Nephron progenitor cell (in vitro differentiated cells): ENCODE results near the gene CT55.

Source experiments
- DNase-seq: peaks from one replicate; pipeline ENCODE4 v3.0.0; 2021
- H3K27ac Mint-ChIP-seq: 2 replicates; pipeline ENCODE4 v1.8.0; 2021; ENCODE audit warnings: mild to moderate bottlenecking, moderate library complexity, mixed read lengths
- H3K27me3 Mint-ChIP-seq: 2 replicates; pipeline ENCODE4 v1.8.0; 2021; ENCODE audit warnings: mild to moderate bottlenecking, low read depth, mixed read lengths; ENCODE audit not compliant: poor library complexity
- H3K36me3 Mint-ChIP-seq: 2 replicates; pipeline ENCODE4 v1.8.0; 2021; ENCODE audit warnings: low read depth, mixed read lengths
- H3K4me1 Mint-ChIP-seq: 2 replicates; pipeline ENCODE4 v1.8.0; 2021; ENCODE audit warnings: mixed read lengths
- H3K4me3 Mint-ChIP-seq: 2 replicates; pipeline ENCODE4 v1.8.0; 2021; ENCODE audit warnings: mild to moderate bottlenecking, moderate library complexity, mixed read lengths
- H3K9me3 Mint-ChIP-seq: 2 replicates; pipeline ENCODE4 v1.8.0; 2021; ENCODE audit warnings: mild to moderate bottlenecking, moderate library complexity, mixed read lengths
- TF ChIP-seq, protein P1 (sequence below): fragments of 200-600 bp; sonication (generic); IDR thresholded peaks from 2 replicates; pipeline ENCODE4 v1.5.0; 2021; ENCODE audit warnings: antibody characterized with exemption

Gene CT55

DNA sequence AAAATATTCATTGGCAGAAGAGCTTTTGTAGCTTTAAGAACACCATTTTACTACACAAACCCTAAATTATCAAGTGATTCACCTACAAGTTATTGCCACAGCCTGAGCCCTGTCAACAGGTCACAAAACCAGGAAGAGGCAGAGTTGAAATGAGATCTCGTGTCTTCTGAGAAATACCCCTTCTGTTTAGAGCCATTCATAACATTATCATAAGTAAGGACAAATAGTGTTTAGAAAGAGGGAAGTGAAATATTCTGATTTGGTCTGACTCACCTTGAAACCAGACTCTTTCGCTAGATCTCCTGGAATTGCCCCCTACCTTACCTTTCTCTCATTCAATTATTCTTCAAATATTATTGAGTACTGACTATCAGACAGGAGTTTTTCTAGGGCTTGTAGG is 56.8 kb downstream of the CT55 start:
- Mint-ChIP-seq H3K4me3 (no peak overlapping the region), H3K27me3 (peaks cover 6% of the 10 kb centered on the region), H3K27ac (no peak overlapping the region), H3K4me1 (no peaks in the 10 kb centered on the region), H3K36me3 (no peaks in the 10 kb centered on the region), H3K9me3 (peaks cover 25% of the 10 kb centered on the region)
- TF ChIP-seq, protein P1, sequence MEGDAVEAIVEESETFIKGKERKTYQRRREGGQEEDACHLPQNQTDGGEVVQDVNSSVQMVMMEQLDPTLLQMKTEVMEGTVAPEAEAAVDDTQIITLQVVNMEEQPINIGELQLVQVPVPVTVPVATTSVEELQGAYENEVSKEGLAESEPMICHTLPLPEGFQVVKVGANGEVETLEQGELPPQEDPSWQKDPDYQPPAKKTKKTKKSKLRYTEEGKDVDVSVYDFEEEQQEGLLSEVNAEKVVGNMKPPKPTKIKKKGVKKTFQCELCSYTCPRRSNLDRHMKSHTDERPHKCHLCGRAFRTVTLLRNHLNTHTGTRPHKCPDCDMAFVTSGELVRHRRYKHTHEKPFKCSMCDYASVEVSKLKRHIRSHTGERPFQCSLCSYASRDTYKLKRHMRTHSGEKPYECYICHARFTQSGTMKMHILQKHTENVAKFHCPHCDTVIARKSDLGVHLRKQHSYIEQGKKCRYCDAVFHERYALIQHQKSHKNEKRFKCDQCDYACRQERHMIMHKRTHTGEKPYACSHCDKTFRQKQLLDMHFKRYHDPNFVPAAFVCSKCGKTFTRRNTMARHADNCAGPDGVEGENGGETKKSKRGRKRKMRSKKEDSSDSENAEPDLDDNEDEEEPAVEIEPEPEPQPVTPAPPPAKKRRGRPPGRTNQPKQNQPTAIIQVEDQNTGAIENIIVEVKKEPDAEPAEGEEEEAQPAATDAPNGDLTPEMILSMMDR, result no peak
- DNase-seq, result no peak

DNA sequence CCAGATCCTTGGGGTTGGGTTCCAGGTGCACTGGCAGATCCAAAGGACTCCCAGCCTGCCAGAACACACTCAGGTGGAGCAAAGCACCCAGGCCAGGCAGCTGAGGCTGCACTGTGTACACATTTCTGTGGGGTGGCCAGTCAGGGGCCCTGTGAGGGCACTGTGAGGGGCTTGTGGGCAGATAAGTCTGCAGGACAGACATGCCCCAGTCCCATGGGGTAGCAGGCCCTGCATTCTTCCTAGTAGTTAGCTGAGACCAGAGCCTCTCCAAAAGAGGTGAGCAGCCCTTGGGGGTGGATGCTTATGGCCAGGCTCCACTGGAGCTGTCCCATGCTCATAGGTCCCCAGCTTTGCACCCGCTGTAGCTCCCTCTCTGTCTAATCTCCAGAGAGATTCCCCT is 58.5 kb downstream of the CT55 start:
- Mint-ChIP-seq H3K4me1 (no peaks in the 10 kb centered on the region), H3K9me3 (peaks cover 39% of the 10 kb centered on the region), H3K27me3 (peaks cover 12% of the 10 kb centered on the region), H3K4me3 (no peak overlapping the region), H3K36me3 (no peaks in the 10 kb centered on the region), H3K27ac (no peak overlapping the region)
- no peak for DNase-seq
- TF ChIP-seq, protein P1, result no peak

DNA sequence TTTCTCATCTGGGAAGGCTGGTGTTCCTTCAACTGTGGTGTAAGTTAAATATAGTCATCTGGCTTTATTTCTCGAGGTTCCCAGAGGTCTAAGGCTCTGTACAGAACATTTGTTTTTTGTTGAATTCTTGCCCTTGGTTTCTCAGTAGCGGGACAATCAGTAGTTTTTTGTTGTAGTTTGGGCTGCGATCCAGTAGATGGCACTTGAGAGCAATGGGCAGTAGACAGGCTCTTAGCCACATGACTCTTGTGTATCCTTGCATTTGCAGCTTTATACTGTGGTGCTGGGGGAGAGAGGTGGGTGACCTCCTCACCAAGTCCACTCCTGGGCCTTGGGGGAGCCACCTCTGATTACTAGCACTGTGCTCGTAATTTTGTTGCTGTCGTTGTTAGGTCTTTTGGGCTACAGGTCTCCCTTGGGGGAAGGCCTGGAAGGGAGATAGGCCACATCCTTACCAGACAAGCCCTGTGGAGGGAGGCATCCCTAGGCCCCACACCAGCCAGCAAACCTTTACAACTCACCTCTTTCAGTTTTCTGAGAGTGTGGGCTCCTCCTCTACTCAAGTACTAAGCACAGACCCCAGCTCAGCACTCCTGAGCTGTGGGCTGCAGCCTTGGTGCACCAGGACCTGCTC is 59.0 kb downstream of the CT55 start:
- peaks cover 41% of the 10 kb centered on the region for H3K9me3 Mint-ChIP-seq
- DNase-seq, result peak; percentile 25
- no peaks in the 10 kb centered on the region for H3K4me1 Mint-ChIP-seq
- no peak overlapping the region for H3K27ac Mint-ChIP-seq
- peaks cover 12% of the 10 kb centered on the region for H3K27me3 Mint-ChIP-seq
- no peaks in the 10 kb centered on the region for H3K36me3 Mint-ChIP-seq
- TF ChIP-seq, protein P1, result peak; percentile 51
- H3K4me3 Mint-ChIP-seq, result no peak overlapping the region

DNA sequence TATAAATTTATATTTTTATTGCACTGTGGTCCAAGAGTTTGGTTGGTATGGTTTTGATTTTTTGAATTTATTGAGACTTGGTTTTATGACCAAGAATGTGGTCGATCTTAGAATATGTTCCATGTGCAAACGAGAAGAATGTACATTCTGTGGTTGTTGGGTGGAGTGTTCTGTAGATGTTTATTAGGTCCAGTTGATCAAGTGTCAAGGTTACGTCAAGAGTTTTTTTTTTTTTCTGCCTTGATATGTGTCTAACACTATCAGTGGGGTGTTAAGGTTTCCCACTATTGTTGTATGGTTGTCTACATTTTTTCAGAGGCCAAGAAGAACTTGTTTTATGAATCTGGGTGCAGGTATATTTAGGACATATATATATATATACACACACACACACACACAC is 61.6 kb downstream of the CT55 start:
- Mint-ChIP-seq H3K4me3 (no peak overlapping the region), H3K9me3 (peaks cover 57% of the 10 kb centered on the region)

More for the DNA sequence above, 61.6 kb downstream of the CT55 start:
- DNase-seq, result no peak
- Mint-ChIP-seq H3K27me3 (peaks cover 15% of the 10 kb centered on the region), H3K4me1 (no peaks in the 10 kb centered on the region), H3K36me3 (no peaks in the 10 kb centered on the region), H3K27ac (no peak overlapping the region)
- TF ChIP-seq, protein P1, result no peak
